WTC11 (cell line): Measurements from ENCODE around the gene NPPA. TPM values are rescaled to one million over a fixed set of nuclear protein-coding genes. Genes with fewer than 3 reads are reported as not detected.

ENCODE experiments used
- ATAC-seq: fragments of 200-7000 bp; cut with Tn5 transposase; 2 replicates; pipeline ENCODE4 v1.10.0; 2021; ENCODE audit warnings: mild to moderate bottlenecking, moderate library complexity
- CTCF ChIA-PET: fragments of 300-600 bp; sonication (Branson Sonifier 250); formaldehyde crosslinking; loops from one replicate; lab custom pipeline; 2021; ENCODE audit warnings: antibody characterized with exemption; lab: Charles Lee
- POLR2A ChIA-PET: fragments of 350-600 bp; sonication (Branson Sonifier 250); formaldehyde crosslinking; loops from one replicate; lab custom pipeline; 2021; ENCODE audit warnings: antibody characterized with exemption; lab: Charles Lee
- DNase-seq: peaks from one replicate; pipeline ENCODE4 v3.0.0; 2021; ENCODE audit warnings: low spot score
- H3K27ac Mint-ChIP-seq: 2 replicates; pipeline ENCODE4 v1.8.0; 2021; ENCODE audit warnings: mixed read lengths
- H3K27me3 Mint-ChIP-seq: 2 replicates; pipeline ENCODE4 v1.8.0; 2021; ENCODE audit warnings: low read depth, mild to moderate bottlenecking, moderate library complexity, mixed read lengths
- H3K36me3 Mint-ChIP-seq: 2 replicates; pipeline ENCODE4 v1.8.0; 2021; ENCODE audit warnings: mixed read lengths
- H3K4me1 Mint-ChIP-seq: 2 replicates; pipeline ENCODE4 v1.8.0; 2022; ENCODE audit warnings: mixed read lengths
- H3K4me3 Mint-ChIP-seq: 2 replicates; pipeline ENCODE4 v1.8.0; 2021; ENCODE audit warnings: mild to moderate bottlenecking, moderate library complexity, mixed read lengths
- H3K9me3 Mint-ChIP-seq: 2 replicates; pipeline ENCODE4 v1.8.0; 2021; ENCODE audit warnings: mixed read lengths
- ETV6 ChIP-seq: sonication (generic); formaldehyde crosslinking; IDR thresholded peaks from 2 replicates; pipeline ENCODE4 v1.8.1; 2022; ENCODE audit warnings: mild to moderate bottlenecking, missing genetic modification reagents
- FOXJ3 ChIP-seq: sonication (generic); formaldehyde crosslinking; IDR thresholded peaks from 2 replicates; pipeline ENCODE4 v1.9.0; 2021; ENCODE audit warnings: missing genetic modification reagents, mild to moderate bottlenecking, borderline replicate concordance
- FOXK1 ChIP-seq: sonication (generic); formaldehyde crosslinking; IDR thresholded peaks from 2 replicates; pipeline ENCODE4 v1.8.0; 2022; ENCODE audit warnings: mild to moderate bottlenecking, moderate library complexity, missing genetic modification reagents
- GABPB1 ChIP-seq: sonication (generic); formaldehyde crosslinking; IDR thresholded peaks from 2 replicates; pipeline ENCODE4 v1.8.1; 2023; ENCODE audit warnings: mild to moderate bottlenecking, missing genetic modification reagents
- HMGA2 ChIP-seq: fragments of 250-450 bp; sonication (Bioruptor Pico); IDR thresholded peaks from 2 replicates; pipeline ENCODE4 v1.4.0; 2021; ENCODE audit warnings: mild to moderate bottlenecking, moderate library complexity
- MYBL2 ChIP-seq: sonication (generic); formaldehyde crosslinking; IDR thresholded peaks from 2 replicates; pipeline ENCODE4 v1.8.1; 2023; ENCODE audit warnings: mild to moderate bottlenecking, moderate library complexity, missing genetic modification reagents
- OVOL2 ChIP-seq: fragments of 250-450 bp; sonication (Bioruptor Pico); IDR thresholded peaks from 2 replicates; pipeline ENCODE4 v1.9.0; 2021; ENCODE audit warnings: mild to moderate bottlenecking, borderline replicate concordance
- SMAD3 ChIP-seq: sonication (generic); formaldehyde crosslinking; IDR thresholded peaks from 2 replicates; pipeline ENCODE4 v1.8.0; 2022; ENCODE audit warnings: missing genetic modification reagents, mild to moderate bottlenecking, borderline replicate concordance
- SP1 ChIP-seq: sonication (generic); formaldehyde crosslinking; conservative IDR thresholded peaks from 2 replicates; pipeline ENCODE4 v1.8.1; 2022; ENCODE audit warnings: missing genetic modification reagents
- ZNF232 ChIP-seq: sonication (generic); formaldehyde crosslinking; IDR thresholded peaks from 2 replicates; pipeline ENCODE4 v1.8.0; 2022; ENCODE audit warnings: mild to moderate bottlenecking, missing genetic modification reagents
- ZNF416 ChIP-seq: fragments of 250-450 bp; sonication (Bioruptor Pico); IDR thresholded peaks from 2 replicates; pipeline ENCODE4 v1.9.0; 2021; ENCODE audit warnings: mild to moderate bottlenecking, inconsistent platforms
- total RNA-seq: library from RNA; stranded (reverse); gene quantifications from 3 replicates; pipeline ENCODE4 v1.2.3, GENCODE V29; 2021
- TF ChIP-seq, protein P1 (sequence below): sonication (generic); formaldehyde crosslinking; IDR thresholded peaks from 2 replicates; pipeline ENCODE4 v1.8.0; 2022; ENCODE audit warnings: mild to moderate bottlenecking, missing genetic modification reagents
- TF ChIP-seq, protein P2 (sequence below): sonication (generic); formaldehyde crosslinking; IDR thresholded peaks from 2 replicates; pipeline ENCODE4 v1.8.0; 2022; ENCODE audit warnings: mild to moderate bottlenecking, missing genetic modification reagents
- TF ChIP-seq, protein P3 (sequence below): sonication (generic); formaldehyde crosslinking; IDR thresholded peaks from 2 replicates; pipeline ENCODE4 v1.8.0; 2022; ENCODE audit warnings: mild to moderate bottlenecking, missing genetic modification reagents
- TF ChIP-seq, protein P4 (sequence below): fragments of 200-600 bp; IDR thresholded peaks from 2 replicates; pipeline ENCODE4 v1.8.0; 2022; ENCODE audit warnings: antibody characterized with exemption
- TF ChIP-seq, protein P5 (sequence below): sonication (generic); formaldehyde crosslinking; IDR thresholded peaks from 2 replicates; pipeline ENCODE4 v1.8.1; 2022; ENCODE audit warnings: low read depth, missing genetic modification reagents, borderline replicate concordance
- TF ChIP-seq, protein P6 (sequence below): sonication (generic); formaldehyde crosslinking; conservative IDR thresholded peaks from 2 replicates; pipeline ENCODE4 v1.8.1; 2022; ENCODE audit warnings: mild to moderate bottlenecking, missing genetic modification reagents
- TF ChIP-seq, protein P7 (sequence below): fragments of 250-450 bp; sonication (Bioruptor Pico); IDR thresholded peaks from 2 replicates; pipeline ENCODE4 v2.1.2; 2022; ENCODE audit warnings: mild to moderate bottlenecking, moderate library complexity
- TF ChIP-seq, protein P8 (sequence below): sonication (generic); formaldehyde crosslinking; IDR thresholded peaks from 2 replicates; pipeline ENCODE4 v1.8.1; 2022; ENCODE audit warnings: missing genetic modification reagents, borderline replicate concordance

The NPPA gene
- total RNA-seq, 1 experiment from 2014 or later = not detected

DNA sequence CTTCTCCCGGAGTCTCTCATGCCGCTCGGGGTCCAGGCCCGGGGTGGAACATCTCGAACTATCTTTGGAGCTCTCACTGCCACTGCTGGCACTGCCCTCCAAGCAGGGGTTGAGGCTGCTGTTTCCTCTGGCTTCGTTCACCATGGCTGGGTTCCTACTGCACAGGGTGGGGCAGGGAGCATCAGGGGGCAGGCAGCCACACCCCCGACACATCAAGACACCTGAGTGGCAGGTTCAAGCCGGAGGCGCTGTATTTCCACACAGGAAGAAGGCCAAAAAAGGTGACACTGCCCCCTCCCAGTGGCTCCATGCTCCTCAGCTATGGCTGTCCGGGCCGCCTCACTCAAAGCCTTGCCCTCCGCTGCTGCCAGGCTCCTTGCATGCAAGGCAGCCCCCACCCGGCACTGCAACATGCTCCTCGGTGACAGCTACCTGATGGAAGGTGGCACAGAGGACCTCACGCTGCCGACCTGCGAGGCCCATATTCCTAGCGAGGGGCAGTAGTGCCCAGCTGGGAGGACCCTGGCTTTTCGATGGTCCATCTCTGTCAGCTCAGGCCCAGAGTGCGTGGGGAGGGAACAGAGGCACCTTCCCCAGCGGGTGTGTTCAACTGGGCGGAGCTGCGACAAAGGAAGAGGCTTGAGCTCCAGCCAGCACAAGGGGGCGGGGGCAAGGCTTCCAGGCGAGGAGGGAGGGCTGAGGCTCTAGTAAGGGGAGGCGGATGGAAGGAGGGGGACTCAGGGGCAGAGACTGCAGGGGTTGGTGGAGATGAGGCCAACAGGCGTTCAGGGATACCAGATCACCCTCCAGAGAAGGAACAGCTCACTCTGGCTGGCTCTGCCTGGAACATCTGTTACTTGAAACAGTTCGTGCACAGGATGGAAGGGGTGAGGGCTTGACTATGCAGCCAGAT is 44.4 kb downstream of the NPPA start:
- Mint-ChIP-seq H3K9me3 (no peaks in the 10 kb centered on the region), H3K36me3 (peaks cover 21% of the 10 kb centered on the region), H3K4me1 (peaks cover 50% of the 10 kb centered on the region), H3K27ac (peak overlapping the region; percentile 97), H3K4me3 (peak overlapping the region; percentile 99), H3K27me3 (no peaks in the 10 kb centered on the region)
- TF ChIP-seq, protein P1, sequence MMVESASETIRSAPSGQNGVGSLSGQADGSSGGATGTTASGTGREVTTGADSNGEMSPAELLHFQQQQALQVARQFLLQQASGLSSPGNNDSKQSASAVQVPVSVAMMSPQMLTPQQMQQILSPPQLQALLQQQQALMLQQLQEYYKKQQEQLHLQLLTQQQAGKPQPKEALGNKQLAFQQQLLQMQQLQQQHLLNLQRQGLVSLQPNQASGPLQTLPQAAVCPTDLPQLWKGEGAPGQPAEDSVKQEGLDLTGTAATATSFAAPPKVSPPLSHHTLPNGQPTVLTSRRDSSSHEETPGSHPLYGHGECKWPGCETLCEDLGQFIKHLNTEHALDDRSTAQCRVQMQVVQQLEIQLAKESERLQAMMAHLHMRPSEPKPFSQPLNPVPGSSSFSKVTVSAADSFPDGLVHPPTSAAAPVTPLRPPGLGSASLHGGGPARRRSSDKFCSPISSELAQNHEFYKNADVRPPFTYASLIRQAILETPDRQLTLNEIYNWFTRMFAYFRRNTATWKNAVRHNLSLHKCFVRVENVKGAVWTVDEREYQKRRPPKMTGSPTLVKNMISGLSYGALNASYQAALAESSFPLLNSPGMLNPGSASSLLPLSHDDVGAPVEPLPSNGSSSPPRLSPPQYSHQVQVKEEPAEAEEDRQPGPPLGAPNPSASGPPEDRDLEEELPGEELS (CRISPR knock-in tag) = 0 out of 2 replicates have a peak, but pooled peaks have one; percentile 44
- TF ChIP-seq GABPB1 (CRISPR knock-in tag) (no peak), FOXJ3 (CRISPR knock-in tag) (no peak), SMAD3 (peak; percentile 83; the same call in 1 of the 2 replicates), OVOL2 (CRISPR knock-in tag) (no peak), ETV6 (CRISPR knock-in tag) (peak; percentile 91; the same call in 1 of the 2 replicates), SP1 (CRISPR knock-in tag) (peak; percentile 54; the same call in 1 of the 2 replicates), ZNF232 (CRISPR knock-in tag) (peak; percentile 53; the same call in 1 of the 2 replicates), HMGA2 (CRISPR knock-in tag) (no peak)
- TF ChIP-seq, protein P2, sequence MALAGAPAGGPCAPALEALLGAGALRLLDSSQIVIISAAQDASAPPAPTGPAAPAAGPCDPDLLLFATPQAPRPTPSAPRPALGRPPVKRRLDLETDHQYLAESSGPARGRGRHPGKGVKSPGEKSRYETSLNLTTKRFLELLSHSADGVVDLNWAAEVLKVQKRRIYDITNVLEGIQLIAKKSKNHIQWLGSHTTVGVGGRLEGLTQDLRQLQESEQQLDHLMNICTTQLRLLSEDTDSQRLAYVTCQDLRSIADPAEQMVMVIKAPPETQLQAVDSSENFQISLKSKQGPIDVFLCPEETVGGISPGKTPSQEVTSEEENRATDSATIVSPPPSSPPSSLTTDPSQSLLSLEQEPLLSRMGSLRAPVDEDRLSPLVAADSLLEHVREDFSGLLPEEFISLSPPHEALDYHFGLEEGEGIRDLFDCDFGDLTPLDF (CRISPR knock-in tag) = no peak
- TF ChIP-seq, protein P3, sequence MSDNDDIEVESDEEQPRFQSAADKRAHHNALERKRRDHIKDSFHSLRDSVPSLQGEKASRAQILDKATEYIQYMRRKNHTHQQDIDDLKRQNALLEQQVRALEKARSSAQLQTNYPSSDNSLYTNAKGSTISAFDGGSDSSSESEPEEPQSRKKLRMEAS (CRISPR knock-in tag) = 0 out of 2 replicates have a peak, but pooled peaks have one; percentile 28
- TF ChIP-seq, protein P4, sequence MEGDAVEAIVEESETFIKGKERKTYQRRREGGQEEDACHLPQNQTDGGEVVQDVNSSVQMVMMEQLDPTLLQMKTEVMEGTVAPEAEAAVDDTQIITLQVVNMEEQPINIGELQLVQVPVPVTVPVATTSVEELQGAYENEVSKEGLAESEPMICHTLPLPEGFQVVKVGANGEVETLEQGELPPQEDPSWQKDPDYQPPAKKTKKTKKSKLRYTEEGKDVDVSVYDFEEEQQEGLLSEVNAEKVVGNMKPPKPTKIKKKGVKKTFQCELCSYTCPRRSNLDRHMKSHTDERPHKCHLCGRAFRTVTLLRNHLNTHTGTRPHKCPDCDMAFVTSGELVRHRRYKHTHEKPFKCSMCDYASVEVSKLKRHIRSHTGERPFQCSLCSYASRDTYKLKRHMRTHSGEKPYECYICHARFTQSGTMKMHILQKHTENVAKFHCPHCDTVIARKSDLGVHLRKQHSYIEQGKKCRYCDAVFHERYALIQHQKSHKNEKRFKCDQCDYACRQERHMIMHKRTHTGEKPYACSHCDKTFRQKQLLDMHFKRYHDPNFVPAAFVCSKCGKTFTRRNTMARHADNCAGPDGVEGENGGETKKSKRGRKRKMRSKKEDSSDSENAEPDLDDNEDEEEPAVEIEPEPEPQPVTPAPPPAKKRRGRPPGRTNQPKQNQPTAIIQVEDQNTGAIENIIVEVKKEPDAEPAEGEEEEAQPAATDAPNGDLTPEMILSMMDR = no peak
- TF ChIP-seq, protein P5, sequence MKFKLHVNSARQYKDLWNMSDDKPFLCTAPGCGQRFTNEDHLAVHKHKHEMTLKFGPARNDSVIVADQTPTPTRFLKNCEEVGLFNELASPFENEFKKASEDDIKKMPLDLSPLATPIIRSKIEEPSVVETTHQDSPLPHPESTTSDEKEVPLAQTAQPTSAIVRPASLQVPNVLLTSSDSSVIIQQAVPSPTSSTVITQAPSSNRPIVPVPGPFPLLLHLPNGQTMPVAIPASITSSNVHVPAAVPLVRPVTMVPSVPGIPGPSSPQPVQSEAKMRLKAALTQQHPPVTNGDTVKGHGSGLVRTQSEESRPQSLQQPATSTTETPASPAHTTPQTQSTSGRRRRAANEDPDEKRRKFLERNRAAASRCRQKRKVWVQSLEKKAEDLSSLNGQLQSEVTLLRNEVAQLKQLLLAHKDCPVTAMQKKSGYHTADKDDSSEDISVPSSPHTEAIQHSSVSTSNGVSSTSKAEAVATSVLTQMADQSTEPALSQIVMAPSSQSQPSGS (CRISPR knock-in tag) = no peak
- TF ChIP-seq, protein P6, sequence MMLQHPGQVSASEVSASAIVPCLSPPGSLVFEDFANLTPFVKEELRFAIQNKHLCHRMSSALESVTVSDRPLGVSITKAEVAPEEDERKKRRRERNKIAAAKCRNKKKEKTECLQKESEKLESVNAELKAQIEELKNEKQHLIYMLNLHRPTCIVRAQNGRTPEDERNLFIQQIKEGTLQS (CRISPR knock-in tag) = no peak
- peak; percentile 92 for DNase-seq
- ChIA-PET CTCF (interaction anchor here (0.6 to 4.3 kb wide), 22 partner anchors 14 to 209 kb away, joined by 3 to 98 read pairs (median 4); partner anchors contain the start of genes AGTRAP, C1orf167, FBXO6 and MFN2), POLR2A (interaction anchor here (0.6 to 2.0 kb wide), 9 partner anchors 16 to 1590 kb away, joined by 3 to 11 read pairs (median 3); partner anchors contain the start of genes AGTRAP, FBXO6 and MIIP)
- ATAC-seq = peak; percentile 75

DNA sequence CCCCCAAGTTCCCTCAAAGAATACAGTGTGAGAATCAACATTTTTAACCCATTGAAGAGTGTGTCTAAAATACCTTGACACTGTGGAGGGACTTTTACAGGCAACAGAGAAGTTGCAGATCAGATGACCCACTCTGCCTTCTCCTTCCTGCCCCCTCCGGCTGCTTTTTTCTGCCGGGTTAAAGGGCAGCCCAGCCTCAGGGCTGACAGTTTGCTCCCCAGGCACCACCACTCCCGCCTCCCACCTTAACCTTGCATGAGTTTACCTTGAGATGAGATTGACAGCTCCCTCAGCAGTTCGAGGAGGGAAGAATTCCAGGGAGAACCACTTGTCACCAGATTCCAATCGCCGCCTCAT is 45.0 kb downstream of the NPPA start:
- CTCF ChIA-PET = interaction anchor here (0.8 to 4.3 kb wide), 12 partner anchors 16 to 209 kb away, joined by 3 to 98 read pairs (median 4); partner anchors contain the start of gene AGTRAP
- peak overlapping the region; percentile 56 for H3K27ac Mint-ChIP-seq
- DNase-seq = no peak
- TF ChIP-seq, protein P4 = no peak
- no peak for TF ChIP-seq MYBL2
- TF ChIP-seq ZNF416 (CRISPR knock-in tag) = no peak
- TF ChIP-seq, protein P7, sequence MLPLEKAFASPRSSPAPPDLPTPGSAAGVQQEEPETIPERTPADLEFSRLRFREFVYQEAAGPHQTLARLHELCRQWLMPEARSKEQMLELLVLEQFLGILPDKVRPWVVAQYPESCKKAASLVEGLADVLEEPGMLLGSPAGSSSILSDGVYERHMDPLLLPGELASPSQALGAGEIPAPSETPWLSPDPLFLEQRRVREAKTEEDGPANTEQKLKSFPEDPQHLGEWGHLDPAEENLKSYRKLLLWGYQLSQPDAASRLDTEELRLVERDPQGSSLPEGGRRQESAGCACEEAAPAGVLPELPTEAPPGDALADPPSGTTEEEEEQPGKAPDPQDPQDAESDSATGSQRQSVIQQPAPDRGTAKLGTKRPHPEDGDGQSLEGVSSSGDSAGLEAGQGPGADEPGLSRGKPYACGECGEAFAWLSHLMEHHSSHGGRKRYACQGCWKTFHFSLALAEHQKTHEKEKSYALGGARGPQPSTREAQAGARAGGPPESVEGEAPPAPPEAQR (CRISPR knock-in tag) = no peak
- no peak for TF ChIP-seq HMGA2 (CRISPR knock-in tag)
- no peak for TF ChIP-seq FOXK1 (CRISPR knock-in tag)
- no peak for TF ChIP-seq SP1 (CRISPR knock-in tag)
- TF ChIP-seq, protein P8, sequence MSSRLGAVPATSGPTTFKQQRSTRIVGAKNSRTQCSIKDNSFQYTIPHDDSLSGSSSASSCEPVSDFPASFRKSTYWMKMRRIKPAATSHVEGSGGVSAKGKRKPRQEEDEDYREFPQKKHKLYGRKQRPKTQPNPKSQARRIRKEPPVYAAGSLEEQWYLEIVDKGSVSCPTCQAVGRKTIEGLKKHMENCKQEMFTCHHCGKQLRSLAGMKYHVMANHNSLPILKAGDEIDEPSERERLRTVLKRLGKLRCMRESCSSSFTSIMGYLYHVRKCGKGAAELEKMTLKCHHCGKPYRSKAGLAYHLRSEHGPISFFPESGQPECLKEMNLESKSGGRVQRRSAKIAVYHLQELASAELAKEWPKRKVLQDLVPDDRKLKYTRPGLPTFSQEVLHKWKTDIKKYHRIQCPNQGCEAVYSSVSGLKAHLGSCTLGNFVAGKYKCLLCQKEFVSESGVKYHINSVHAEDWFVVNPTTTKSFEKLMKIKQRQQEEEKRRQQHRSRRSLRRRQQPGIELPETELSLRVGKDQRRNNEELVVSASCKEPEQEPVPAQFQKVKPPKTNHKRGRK (CRISPR knock-in tag) = no peak

More for the DNA sequence above, 45.0 kb downstream of the NPPA start:
- H3K4me1 Mint-ChIP-seq = peaks cover 45% of the 10 kb centered on the region
- peaks cover 17% of the 10 kb centered on the region for H3K36me3 Mint-ChIP-seq
- ATAC-seq = no peak
- POLR2A ChIA-PET = interaction anchor here (1.2 to 2.0 kb wide), 5 partner anchors 15 to 217 kb away, joined by 3 to 11 read pairs (median 4); partner anchors contain the start of genes AGTRAP, FBXO6 and MIIP
- H3K9me3 Mint-ChIP-seq = no peaks in the 10 kb centered on the region
- H3K27me3 Mint-ChIP-seq = no peaks in the 10 kb centered on the region
- H3K4me3 Mint-ChIP-seq = peak overlapping the region; percentile 99
